Motor neuron (in vitro differentiated cells): ENCODE data around the gene KRT17. TPM values are rescaled to one million over a fixed set of nuclear protein-coding genes. Genes with fewer than 3 reads are reported as not detected.

ENCODE experiments used
- ATAC-seq, 8 experiments: fragments of 200-7000 bp; cut with Tn5 transposase; replicated peaks in 6 of 8; 2 replicates each; pipeline ENCODE4 v1.8.0; 2021; ENCODE audit warnings: mild to moderate bottlenecking in 8 of 8, moderate library complexity in 8 of 8
- H3K27ac ChIP-seq, 2 donors: fragments of 250-450 bp; sonication (Bioruptor Pico); 2 replicates each; pipeline ENCODE4 v1.9.0; 2021; ENCODE audit warnings: antibody characterized with exemption in 2 of 2, mild to moderate bottlenecking in 2 of 2, moderate library complexity in 1 of 2
- H3K4me1 ChIP-seq, 2 donors: fragments of 250-450 bp; sonication (Bioruptor Pico); replicated peaks in 1 of 2; 2 replicates each; pipeline ENCODE4 v1.6.1; 2021; ENCODE audit warnings: antibody characterized with exemption in 2 of 2, mild to moderate bottlenecking in 2 of 2, moderate library complexity in 1 of 2
- H3K4me3 ChIP-seq, 5 donors: fragments of 250-450 bp; sonication (Bioruptor Pico); 2 replicates each; pipeline ENCODE4 v1.9.0; 2021; ENCODE audit warnings: antibody characterized with exemption in 5 of 5, mild to moderate bottlenecking in 5 of 5, moderate library complexity in 4 of 5
- WGBS, 10 experiments: fragments of 450-650 bp; shearing (Covaris generic); methylation state at CpG; one replicate each; pipeline ENCODE4 v1.0.0; 2022; 5-methylcytosine and 5-hydroxymethylcytosine counted together
- in situ Hi-C, 9 experiments: fragments of 400-800 bp; cut with MboI; loops; one replicate each; pipeline ENCODE4 v1.15.0; 2021; ENCODE audit warnings: low sequenced_read_pairs in 9 of 9, low pct_unique_long_range_greater_than_20kb in 2 of 9; ENCODE audit not compliant: unreplicated experiment in 9 of 9
- total RNA-seq, 8 experiments: library from RNA; unstranded; fragments of 300-600 nt; gene quantifications; 2 replicates each; pipeline versions ENCODE4 v1.2.3 to v1.2.4, GENCODE V29; 2022

KRT17 gene
- total RNA-seq, 8 experiments from 2014 or later, result 0.17 to 18.1 (median 5.8) TPM; not detected in 2

DNA sequence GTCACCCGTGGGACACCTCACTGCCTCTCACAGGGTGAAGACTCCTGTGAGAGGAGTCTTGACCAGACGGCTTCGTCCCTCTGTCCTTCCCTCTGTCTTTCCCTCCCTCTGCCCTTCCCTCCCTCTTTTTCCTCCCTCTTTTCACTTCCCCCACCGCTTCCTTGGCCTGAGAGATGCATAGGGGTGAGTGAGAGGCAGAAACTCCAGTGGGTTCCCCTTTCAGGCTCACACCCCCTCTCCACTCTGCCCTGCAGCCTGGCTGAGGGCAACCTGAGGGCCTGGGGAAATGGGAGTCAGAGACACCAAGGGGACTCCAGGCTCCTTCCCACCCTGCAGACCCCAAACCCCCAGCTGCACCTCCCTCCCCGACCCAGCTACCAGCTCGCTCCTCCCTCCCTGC, 14.6 kb upstream of the KRT17 start:
- H3K4me3 ChIP-seq, result no peak overlapping the region
- H3K27ac ChIP-seq, result no peak overlapping the region
- in situ Hi-C loops, result no loop called here
- no CpG with 5 or more reads among the region's 6 CpGs for WGBS, 10 experiments
- no peaks in the 10 kb centered on the region for H3K4me1 ChIP-seq
- no peak for ATAC-seq

DNA sequence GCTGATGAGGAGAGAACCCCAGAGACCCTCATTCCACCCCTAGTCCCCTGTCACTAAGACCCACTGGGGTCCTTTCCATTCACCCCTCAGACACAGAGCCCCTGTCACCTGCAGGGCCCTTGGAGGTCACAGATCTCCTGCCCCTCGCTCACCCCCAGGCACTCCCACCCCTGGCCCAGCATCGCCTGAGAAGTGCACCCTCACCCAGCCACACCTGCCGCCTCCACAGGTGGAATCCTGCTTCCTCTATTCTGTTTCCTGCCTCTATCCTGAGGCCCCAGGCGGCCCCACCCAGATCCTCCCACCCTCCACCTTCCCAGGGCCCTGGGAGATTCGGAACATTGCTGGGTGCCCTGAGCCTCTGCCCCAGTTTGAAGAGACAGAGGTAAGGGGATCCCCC, 13.8 kb upstream of the KRT17 start:
- in situ Hi-C loops, result no loop called here
- 80 to 100% methylated on average over 1 to 2 of the region's 5 CpGs; no CpG with 5 or more reads in 8 of the 10 experiments for WGBS, 10 experiments
- no peaks in the 10 kb centered on the region for H3K4me1 ChIP-seq
- no peak for ATAC-seq
- H3K27ac ChIP-seq, result no peak overlapping the region
- H3K4me3 ChIP-seq, result no peak overlapping the region

- WGBS, 10 experiments, result 60 to 83% (median 80%) methylated on average over 1 to 3 of the region's 9 CpGs; no CpG with 5 or more reads in 6 of the 10 experiments
Observed at GRCh38 chr17:41636652-41637051, 12.3 kb upstream of the KRT17 start.

DNA sequence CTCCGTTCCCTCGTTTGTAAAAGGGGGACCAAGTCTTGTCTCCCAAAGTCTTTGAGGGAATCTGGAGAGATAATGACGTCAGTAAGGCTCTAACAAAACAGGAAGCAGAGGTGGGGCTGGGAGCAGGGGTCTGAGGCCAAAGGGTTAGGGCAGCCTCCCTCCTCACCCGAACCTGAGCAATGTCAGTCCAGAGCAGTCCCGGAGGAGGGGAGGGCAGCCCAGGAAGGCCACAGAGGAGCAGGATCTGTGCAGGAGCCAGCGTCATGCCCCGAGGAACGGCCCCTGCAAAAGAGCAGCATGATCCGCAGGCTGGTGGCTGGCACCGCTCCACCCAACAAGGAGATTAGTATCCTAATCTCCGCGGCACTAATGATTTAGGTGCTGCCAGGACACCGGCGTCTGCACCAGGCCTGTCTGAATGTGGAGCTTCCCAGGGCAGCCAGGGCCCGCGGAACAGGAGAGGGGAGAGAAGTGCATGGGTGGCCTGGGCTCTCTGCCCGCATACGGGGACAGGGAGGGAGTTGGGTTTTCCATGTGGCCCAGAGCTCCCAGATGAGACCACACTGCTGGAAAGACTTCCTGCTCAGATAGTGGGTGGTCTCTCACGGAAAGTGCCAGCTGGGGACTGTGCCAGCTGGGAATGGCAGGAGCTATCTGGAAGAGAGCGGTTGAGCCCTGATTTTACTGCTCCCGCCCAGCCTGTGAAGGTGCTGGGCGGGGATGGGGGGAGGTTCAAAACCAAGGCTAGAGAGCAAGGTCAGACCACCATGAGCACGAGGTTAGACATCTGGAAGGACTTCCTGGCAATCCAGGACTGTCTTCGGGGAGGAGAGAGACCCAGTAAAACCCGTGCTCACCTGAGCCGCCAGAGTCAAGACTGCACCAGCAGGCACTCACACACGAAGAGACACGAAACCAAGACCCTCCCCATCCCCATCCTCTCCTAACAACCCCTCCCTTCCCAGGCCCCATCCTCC, 11.0 kb upstream of the KRT17 start:
- in situ Hi-C loops, result no loop called here

More at GRCh38 chr17:41636652-41637051, 12.3 kb upstream of the KRT17 start:
- no peak for ATAC-seq
- Histone ChIP-seq H3K4me3 (no peak overlapping the region), H3K4me1 (no peaks in the 10 kb centered on the region), H3K27ac (no peak overlapping the region)
- in situ Hi-C loops, result no loop called here

DNA sequence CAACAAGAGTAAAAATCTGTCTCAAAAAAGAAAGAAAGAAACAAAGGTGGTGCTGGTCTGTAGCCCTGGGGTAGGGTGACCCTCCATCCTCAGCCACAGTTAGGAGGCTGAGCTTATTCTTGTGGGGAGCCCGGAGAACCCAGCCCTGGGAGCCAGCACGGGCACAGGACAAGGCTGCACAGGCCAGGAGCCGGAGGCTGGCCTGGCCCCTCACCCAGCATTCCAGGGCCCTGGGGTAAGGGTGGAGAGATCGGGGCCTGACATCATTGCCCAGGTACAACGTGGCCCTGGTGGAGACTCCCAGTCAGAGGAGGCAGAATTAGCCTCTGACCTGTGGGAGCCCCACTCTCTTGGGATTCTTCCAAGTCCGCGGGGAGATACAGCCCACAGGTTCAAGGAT, 10.3 kb upstream of the KRT17 start:
- Histone ChIP-seq H3K27ac (no peak overlapping the region), H3K4me3 (no peak overlapping the region), H3K4me1 (peaks cover 0 to under 1% of the 10 kb centered on the region in 2 donors)
- ATAC-seq, result peak in 3 of 8 experiments; percentile 18
- WGBS, 10 experiments, result 40 to 80% methylated on average over 1 to 2 of the region's 7 CpGs; no CpG with 5 or more reads in 8 of the 10 experiments
- in situ Hi-C loops, result no loop called here

More for the DNA sequence above, 11.0 kb upstream of the KRT17 start:
- ATAC-seq, result peak in 3 of 8 experiments; percentile 34 to 69 (median 41)
- H3K4me3 ChIP-seq, result no peak overlapping the region
- 10 to 67% (median 47%) methylated on average over 1 to 11 of the region's 28 CpGs; no CpG with 5 or more reads in 4 of the 10 experiments for WGBS, 10 experiments
- H3K4me1 ChIP-seq, result no peaks in the 10 kb centered on the region
- no peak overlapping the region for H3K27ac ChIP-seq

DNA sequence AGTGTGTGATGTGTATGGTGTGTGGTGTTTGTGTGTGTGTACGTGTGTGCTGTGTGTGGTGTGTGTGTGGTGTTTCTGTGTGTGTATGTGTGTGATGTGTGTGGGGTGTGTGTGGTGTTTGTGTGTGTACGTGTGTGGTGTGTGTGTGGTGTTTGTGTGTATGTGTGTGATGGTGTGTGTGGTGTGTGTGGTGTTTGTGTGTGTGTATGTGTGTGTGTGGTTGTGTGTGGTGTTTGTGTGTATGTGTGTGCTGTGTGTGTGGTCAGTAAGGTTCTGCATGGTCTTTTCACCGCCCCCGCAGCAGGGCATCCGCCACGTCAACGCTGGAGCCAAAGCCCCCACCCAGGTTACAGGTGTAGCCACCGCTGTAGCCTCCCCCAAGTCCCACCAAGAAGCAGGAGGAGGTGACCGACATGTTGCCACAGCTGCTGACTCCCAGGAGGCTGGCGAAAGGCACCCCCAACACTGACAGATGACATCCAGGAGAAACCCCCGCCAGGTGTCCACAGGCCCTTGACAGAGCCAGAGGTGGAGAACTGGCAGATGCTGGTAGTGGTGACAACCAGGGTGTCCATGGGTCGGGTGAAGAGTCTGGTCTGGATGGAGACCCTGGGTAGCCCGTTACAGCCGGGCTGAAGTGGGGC, 9.3 kb upstream of the KRT17 start:
- Histone ChIP-seq H3K27ac (no peak overlapping the region), H3K4me3 (no peak overlapping the region), H3K4me1 (peaks cover 0 to 7% of the 10 kb centered on the region in 2 donors)
- no peak for ATAC-seq
- WGBS, 10 experiments, result 80 to 100% (median 91%) methylated on average over 2 to 4 of the region's 14 CpGs; no CpG with 5 or more reads in 6 of the 10 experiments
- in situ Hi-C loops, result no loop called here

- ATAC-seq, result no peak
- in situ Hi-C loops, result no loop called here
Observed at GRCh38 chr17:41632482-41633105, 8.2 kb upstream of the KRT17 start.

GRCh38 chr17:41631898-41632285, 7.5 kb upstream of the KRT17 start:
- no peak for ATAC-seq
- 67 to 100% (median 80%) methylated on average over 1 to 3 of the region's 15 CpGs; no CpG with 5 or more reads in 7 of the 10 experiments for WGBS, 10 experiments
- in situ Hi-C loops, result no loop called here

More at GRCh38 chr17:41632482-41633105, 8.2 kb upstream of the KRT17 start:
- Histone ChIP-seq H3K4me3 (no peak overlapping the region), H3K4me1 (peaks cover 0 to 7% of the 10 kb centered on the region in 2 donors), H3K27ac (no peak overlapping the region)
- 57 to 100% (median 87%) methylated on average over 1 to 3 of the region's 5 CpGs; no CpG with 5 or more reads in 2 of the 10 experiments for WGBS, 10 experiments

DNA sequence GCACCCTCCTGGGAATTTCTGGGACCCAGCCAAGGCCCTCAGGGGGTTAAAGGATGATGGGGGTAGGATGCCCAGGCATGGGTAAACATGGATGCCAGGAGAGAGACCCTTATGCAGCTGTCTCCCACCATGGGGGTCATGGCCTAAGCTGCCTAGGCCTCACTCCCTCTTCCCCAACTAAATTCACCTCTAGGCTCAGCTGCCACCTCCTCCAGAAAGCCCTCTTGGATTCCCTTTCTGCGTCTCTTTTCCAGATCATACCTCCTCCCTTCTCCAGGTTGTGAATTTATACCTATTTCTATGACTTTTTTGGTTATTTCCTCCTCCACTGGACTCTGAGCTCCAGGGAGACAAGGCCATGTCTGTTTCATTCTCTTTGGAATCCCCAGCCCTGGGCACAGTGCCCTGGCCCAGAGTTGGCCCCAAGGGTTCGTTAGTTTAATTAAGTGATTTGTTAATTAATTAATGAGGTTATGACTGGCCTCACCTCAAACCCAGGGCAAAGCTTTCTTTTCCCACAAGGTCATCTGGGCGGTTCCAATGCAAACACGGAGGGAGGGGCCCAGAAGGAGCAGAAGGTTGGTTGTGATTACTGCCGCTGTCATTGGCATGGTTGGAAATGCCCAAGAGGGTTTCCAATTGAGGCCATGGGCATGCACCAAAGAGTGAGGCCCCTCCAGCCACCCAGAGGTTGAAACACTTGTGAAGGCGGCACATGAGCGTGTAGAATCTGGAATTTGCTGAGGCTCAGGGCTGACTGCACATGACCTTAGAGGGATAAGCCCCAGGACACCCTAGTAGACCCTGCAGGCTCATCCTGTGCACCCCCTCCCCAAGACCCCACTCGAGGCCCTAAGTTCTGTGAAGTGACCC, 6.9 kb upstream of the KRT17 start:
- WGBS, 10 experiments, result 64 to 100% (median 100%) methylated on average over 1 to 4 of the region's 8 CpGs; no CpG with 5 or more reads in 3 of the 10 experiments
- H3K27ac ChIP-seq, result no peak overlapping the region

More at GRCh38 chr17:41631898-41632285, 7.5 kb upstream of the KRT17 start:
- Histone ChIP-seq H3K4me3 (no peak overlapping the region), H3K4me1 (peaks cover 0 to 7% of the 10 kb centered on the region in 2 donors), H3K27ac (no peak overlapping the region)

GRCh38 chr17:41629826-41630670, 5.7 kb upstream of the KRT17 start:
- no peak overlapping the region for H3K4me3 ChIP-seq
- H3K4me1 ChIP-seq, result peaks cover 0 to 7% of the 10 kb centered on the region in 2 donors
- in situ Hi-C loops, result no loop called here
- 20 to 80% (median 67%) methylated on average over 1 to 5 of the region's 13 CpGs; no CpG with 5 or more reads in 1 of the 10 experiments for WGBS, 10 experiments
- no peak overlapping the region for H3K27ac ChIP-seq
- no peak for ATAC-seq

More for the DNA sequence above, 6.9 kb upstream of the KRT17 start:
- ATAC-seq, result no peak
- H3K4me3 ChIP-seq, result no peak overlapping the region
- peaks cover 0 to 7% of the 10 kb centered on the region in 2 donors for H3K4me1 ChIP-seq
- in situ Hi-C loops, result no loop called here

DNA sequence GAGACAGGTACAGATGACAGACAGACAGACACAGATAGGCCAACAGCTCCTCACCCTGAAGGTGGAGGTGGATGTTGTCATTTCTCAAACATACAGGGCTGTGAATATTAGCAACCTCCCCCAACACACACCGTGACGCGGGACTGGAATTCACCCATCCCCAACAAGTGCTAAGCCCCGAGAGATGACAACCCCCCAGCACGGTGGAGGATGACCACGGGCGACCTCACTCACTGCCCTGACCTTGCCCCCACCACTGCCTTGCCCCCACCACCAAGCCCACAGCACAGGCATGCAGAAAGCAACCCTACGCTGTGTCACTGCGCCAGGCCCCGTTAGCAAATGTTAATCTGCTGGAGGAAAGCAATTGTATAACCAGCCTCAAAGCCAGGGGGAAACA, 4.9 kb upstream of the KRT17 start:
- WGBS, 10 experiments, result 90% methylated on average over 2 of the region's 10 CpGs; no CpG with 5 or more reads in 9 of the 10 experiments
- Histone ChIP-seq H3K27ac (no peak overlapping the region), H3K4me1 (peaks cover 0 to 7% of the 10 kb centered on the region in 2 donors), H3K4me3 (no peak overlapping the region)
- in situ Hi-C loops, result no loop called here
- no peak for ATAC-seq
